GM19467 (cell line): ENCODE data around the gene SALL3.
"Not testable (repeated sequence)": the region's sequence is repeated elsewhere in the genome, so short reads cannot be mapped to it uniquely, and the experiment has no call there.

Experiments used
- ATAC-seq: cut with Tn5 transposase; IDR thresholded peaks from one replicate; pipeline ENCODE4 v1.9.1; 2021; ENCODE audit warnings: mild to moderate bottlenecking, moderate library complexity; ENCODE audit not compliant: unreplicated experiment

The SALL3 gene

DNA sequence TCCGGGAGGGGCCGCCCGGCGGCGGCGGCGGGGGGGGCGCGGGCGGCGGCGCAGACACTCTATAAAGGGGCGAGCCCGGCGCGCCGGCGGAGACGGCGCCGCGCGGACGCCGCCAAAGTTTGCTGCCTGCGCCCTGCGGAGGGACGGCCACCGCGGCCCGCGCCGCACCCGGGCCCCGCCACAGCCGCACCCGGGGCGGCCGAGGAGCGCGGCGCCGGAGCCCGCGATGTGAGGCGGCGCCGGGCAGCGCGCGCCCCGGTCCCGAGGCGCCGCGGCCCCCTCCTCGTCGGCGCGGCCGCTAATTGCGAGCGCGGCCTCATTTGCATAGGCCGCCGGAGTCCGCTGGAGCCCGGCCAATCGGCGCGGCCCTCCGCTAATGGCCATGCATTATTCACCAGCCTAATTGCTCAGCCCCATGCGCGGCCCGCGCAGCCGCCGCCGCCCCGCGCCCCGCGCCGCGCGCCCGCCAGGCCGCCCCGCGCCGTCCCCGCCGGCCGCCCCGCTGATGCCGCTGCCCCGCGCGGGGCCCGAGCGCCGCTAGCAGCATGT lies at the start of gene SALL3:
Gene SALL3, plus strand, starts transcription at position 89 of the 549 bp plus-strand sequence. Its CDS starts 457 bp downstream, at position 546.
- no peak for ATAC-seq

DNA sequence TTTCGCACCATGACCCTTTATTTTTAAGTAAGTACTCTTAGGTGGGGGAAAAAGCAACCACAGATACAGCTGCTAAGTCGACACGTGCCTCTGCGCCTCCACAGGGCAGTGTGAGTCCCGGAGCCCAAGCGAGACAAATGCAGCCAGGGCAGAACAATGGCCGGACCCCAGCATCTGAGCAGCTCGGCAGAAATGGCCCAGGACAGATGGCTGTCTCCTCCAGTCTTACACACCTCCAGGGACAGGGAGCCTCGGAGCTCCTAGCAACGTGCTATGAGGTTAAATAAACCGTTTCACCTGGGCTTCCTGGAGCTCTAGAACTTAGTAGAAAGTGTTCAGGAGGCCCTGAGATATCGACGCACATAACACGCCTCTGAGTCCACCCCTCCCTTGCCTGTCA lies 47.3 kb upstream of the SALL3 start:
- no peak for ATAC-seq

DNA sequence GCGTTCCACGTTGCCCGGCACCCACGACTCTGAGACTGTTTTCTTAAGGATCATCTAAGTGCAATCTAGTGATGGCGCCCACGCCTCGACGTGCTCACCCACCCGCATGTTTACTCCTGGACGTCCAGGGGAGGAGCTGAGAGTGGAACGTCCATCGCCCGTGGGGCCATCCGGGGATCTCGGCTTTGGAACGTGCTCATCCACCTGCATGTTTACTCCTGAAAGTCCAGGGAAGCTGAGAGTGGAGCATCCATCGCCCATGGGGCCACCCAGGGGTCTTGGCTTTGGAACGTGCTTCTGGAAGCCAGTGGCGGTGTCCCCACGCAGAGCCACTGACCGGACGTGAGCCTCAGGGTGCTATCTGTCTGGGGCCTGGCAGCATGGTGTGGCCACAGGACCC lies 45.6 kb upstream of the SALL3 start:
- ATAC-seq, result no peak

DNA sequence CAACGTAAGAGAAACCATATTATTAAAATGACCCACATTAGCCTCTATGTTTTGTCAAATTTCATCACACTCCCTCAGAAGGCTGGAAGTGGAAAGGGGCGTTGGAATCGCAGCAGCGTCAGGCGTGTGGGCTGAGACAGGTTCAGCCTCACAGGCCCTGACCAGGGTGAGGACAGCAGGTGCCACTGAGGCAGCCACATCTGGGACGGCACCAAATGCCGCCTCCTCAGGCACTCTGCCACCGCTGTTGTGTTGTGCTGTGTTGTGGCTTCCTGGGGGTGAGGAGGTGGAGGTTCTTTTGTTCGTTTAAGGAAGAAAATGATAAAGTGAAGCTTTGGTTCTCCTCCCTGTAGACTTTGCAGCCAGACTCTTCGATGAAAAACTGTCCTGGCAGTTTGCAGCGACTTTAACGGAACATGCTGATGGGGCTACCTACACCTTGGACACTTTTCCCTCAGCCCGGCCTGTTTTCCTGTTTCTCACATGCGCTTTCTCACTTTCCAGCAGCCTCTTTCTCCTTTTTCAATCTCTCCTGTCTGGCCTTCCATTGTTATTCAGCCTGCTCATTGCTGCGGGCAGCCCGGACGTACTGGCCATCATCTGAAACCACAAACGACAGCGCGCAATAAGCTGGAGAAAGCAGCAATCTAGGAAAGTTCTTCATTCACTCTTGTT lies 44.9 kb upstream of the SALL3 start:
- no peak for ATAC-seq

DNA sequence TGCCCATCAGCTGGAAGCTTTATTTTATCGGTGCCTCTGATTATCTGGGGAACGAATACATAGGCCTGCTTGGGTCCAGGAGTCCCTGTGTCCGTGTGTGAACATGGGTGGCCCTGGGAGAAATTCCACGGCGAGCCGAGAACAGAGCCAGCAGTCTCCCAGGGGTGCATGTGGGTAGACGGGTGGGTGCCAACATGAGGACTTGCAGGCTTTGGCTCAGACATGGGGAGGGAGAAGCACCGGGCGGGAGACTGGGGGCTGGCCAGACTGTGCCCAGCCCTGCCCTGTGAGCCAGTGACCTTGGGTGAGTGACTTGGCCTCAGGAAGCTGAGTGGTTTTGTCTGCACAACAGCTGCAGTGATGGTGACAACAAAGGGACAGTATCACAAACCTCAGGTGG lies 44.2 kb upstream of the SALL3 start:
- no peak for ATAC-seq

DNA sequence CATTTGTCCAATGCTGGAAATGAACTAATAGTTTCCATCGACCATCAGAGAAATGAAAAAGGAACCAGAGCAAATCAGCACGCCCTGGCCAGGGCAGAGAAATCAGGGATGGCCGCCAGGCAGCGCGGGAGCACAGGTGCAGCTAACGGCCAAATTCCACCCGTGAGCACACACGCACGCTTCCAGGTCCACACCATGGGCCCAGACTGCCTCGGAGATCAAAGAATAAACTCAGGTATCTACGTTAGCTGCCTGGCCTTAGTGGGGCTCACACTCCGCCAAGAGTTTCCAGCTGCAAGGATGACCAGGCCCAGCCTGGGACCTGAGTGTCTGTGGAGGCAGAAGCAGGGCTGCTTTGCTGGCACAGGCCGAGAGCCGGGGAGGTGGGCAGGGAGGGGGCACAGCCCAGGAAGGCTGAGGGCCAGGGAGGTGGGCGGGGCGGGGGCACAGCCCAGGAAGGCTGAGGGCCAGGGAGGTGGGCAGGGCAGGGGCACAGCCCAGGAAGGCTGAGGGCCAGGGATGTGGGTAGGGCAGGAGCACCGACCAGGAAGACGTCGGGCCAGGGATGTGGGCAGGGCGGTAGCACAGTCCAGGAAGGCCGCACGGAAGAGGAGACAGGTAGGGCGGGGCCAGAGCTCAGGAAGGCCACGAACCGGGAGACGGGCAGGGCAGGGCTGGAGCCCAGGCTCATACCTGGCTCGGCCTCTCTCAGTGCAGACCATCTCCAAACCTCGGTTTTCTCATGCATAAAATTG lies 43.2 kb upstream of the SALL3 start:
- ATAC-seq, result no peak

DNA sequence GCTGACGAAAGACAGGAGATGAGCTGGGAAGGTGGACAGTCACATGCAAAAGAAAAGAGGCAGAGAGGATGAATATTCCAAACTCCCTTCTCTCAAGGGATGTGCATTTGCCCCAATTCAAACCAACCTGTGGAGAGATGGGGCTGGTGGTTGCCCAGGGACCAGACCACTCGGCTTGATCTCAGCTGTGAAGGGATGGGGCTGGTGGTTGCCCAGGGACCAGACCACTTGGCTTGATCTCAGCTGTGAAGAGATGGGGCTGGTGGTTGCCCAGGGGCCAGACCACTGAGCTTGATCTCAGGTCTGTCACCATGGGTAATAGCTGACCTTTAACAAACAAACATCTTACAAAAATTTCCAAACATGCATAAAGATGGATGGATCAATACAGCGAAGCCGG lies 42.5 kb upstream of the SALL3 start:
- no peak for ATAC-seq

DNA sequence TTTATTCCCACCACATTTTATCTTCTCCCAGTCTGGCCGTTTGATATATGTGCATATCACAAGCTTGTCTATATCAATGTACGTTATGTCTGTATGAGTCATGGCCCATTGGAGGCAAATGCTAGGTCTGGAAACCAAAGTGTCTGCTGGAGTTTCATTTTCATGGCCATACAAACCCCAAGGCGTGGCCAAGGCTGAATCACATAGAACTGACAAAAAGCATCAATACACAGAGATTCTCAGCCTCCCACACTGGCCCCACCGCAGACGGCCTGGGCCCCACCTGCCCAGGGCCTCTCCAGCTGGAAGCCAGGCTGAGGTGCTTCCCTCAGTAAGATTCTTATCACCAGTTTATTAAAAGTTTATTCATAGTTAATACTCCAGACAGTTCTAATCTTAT lies 40.5 kb upstream of the SALL3 start:
- ATAC-seq, result no peak

DNA sequence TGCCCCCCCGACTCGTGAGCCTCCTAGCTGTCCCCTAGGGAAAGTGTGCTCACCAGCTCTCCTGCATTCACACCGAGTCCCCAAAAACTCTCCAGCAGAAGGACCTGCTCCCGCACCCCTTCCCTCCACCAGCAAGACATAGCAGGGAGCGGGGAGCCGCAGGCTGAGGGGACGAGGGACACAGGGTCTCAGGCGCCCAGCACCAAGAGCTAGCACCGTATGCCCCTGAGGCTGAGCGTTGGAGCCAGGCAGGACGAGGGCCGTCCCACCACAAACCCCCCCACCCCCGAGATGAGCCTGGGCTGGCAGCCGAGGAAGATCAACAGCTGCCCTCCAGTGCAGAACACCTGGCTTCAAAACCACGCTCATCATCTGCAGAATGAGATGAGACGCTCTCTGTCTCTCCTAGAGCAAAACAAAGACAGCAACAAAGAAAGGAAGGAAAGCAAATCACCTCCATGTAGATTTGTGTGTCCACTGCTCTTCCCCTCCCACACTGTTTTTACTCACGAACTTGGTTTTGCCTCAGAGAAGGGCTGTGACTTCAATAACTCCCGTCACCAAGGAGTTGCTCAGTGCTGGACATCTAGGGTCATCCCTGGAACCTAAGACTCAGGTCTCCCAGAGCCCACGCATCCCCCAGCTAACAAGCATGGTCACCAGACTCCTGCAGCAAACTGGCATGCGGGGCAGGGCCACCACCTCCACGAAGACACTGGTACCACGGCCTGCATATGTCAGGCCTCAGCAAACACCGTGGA lies 39.7 kb upstream of the SALL3 start:
- ATAC-seq, result no peak

DNA sequence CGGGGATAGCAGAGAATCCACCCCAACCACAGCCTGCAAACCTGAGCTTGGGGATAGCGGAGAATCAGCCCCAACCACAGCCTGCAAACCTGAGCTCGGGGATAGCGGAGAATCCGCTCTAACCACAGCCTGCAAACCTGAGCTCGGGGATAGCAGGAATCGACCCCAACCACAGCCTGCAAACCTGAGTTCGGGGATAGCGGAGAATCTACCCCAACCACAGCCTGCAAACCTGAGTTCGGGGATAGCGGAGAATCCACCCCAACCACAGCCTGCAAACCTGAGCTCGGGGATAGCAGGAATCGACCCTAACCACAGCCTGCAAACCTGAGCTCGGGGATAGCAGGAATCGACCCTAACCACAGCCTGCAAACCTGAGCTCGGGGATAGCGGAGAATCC lies 37.4 kb upstream of the SALL3 start:
- not testable (repeated sequence) for ATAC-seq

DNA sequence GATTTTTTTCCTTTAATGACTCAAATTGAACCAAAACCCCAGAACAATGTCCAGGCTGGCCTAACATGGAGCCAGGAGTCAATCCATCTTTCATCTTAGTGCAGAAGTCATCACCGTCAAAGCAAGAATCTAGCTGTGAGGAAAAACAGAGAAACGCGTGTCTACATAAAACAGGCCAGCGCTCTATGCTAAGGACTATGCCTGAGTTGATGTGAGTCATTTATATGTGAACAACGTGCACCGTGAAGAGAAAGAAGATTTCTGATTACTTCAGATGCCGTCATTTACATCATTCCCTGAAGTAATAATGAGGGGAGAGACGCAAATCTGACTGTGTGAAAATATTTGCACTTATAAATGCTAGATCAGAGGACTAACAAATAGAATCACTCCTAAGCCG lies 34.0 kb upstream of the SALL3 start:
- no peak for ATAC-seq

DNA sequence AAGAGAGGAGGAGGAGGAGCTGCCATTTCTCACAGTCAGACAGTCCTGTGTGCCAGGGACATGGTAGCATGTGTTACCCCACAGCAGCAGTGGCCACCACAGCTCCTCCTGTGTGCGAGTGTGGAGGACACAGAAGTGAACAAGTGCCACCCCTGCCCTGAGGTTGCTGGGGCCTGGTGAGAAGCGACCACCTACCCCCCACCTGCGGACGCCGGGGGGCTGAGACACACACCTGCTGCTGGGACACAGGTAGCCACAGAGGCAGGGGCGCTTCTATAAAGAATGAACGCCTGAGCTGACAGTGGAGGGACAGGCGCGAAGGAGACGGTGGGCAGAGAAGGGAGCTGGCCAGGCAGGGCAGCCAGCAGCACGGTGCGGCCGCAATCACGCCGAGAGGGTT lies 32.3 kb upstream of the SALL3 start:
- ATAC-seq, result no peak

DNA sequence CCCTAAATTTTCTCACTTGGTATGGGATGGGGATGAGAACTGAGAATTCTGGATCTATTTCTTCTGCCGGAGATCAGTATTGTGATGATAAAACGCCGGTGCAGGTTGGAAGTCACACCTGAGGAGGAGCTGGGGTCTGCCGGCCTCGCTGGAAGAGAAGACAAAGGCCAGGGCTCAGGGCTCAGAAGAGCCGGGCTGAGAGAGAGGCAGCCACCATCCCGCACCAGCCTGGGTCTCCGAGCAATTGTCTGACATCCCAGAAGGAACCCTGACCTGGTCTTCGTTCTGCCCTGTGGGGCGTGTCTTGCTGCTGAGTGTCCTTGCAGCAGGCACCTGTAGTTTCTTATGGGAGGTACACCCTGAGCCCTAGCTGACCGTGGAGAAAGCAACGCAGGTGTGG lies 31.4 kb upstream of the SALL3 start:
- ATAC-seq, result no peak

DNA sequence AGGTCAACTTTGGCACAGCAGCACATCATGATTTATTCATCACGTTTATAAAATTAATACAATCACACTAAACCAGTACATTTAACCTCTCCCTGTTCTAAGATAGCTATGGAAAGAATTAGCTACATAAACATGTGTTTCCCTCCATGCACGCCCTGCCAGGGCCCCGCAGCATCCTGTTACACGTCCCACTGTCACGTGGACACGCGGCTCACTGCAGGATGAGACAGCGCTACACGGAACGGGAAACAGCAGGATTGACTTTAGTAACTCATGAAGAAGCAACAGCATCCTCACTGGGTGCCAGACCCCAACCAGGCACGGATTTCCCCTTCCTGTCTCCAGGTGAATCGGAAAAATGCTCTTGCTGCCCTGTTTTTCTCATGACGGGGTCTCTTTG lies 30.9 kb upstream of the SALL3 start:
- no peak for ATAC-seq

DNA sequence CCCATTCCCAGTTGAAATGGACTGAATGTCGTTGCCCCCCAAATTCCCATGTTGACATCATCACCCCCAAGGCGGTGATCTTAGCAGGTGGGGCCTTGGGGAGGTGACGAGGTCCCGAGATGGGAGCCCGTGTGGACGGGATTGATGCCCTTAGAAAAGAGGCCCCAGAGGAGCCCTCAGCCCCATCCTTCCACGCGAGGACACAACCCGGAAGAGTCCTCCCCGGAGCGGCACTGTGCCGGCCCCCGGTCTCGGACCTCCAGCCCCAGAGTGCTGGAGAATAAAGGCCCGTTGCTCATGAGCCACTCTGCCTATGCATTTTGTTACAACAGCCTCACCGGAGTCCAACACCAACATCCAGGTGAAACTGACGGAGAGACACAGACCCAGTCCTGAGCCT lies 30.4 kb upstream of the SALL3 start:
- no peak for ATAC-seq

DNA sequence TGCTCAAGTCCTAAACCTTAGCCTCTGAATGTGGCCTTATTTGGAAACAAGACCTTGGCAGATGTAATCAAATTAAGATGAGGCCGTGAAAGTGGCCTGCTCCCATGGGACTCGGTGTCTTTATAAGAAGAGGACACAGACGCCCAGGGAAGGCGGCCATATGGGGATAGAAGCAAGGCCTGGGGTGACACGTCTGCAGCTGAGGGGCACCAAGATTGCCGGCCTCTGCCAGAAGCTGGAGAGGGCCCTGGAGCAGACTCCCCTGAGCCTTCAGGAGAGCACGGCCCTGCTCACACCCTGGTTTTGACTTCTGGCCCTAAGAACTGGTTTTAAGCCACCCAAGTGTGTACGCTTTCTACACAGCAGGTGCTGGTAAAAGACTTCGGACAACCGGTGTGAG lies 29.2 kb upstream of the SALL3 start:
- ATAC-seq, result no peak

DNA sequence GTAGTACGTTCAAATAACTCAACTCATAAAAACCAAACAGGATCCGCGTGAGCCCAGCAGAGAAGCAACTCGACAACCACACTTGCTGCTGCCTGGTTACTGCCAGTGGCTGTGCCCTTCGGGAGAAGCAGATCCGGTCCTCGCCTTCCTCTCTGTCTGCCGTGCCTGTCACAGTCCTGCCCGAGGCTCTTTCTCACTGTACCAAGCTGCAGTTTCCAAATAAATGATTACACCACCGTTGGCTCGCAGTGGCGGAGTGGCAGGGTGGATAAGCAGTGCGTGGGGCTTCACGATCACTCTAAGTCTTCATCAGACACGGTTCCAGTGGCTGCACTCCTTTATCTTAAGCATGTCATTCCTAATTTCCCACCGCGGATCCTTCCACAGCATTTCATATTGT lies 26.1 kb upstream of the SALL3 start:
- no peak for ATAC-seq

DNA sequence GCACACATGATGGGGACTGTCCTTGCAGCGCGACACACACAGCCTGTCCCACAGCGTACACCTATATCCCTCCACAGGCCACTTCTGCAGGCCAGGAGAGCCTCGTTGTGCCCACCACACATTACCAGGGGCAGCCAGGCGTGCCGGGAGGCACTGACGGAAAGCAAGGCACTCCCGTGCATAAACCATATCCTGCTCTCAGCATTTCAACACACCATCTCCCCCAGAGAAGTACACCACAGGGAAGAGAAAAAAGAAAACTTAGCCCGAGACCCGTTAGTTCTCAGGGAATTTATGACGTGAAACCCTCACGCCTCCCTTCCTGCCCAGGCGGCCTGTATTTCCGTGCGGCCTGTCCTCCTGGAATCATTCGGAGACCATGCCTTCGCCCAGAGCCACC lies 24.6 kb upstream of the SALL3 start:
- no peak for ATAC-seq

DNA sequence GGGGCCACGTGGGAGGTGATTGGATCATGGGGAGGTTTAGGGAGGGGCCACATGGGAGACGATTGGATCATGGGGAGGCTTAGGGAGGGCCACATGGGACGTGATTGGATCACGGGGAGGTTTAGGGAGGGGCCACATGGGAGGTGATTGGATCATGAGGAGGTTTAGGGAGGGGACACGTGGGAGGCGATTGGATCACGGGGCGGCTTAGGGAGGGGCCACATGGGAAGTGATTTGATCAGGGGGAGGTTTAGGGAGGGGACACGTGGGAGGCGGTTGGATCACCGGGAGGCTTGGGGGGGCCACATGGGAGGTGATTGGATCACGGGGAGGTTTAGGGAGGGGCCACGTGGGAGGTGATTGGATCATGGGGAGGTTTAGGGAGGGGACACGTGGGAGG lies 22.5 kb upstream of the SALL3 start:
- no peak for ATAC-seq

DNA sequence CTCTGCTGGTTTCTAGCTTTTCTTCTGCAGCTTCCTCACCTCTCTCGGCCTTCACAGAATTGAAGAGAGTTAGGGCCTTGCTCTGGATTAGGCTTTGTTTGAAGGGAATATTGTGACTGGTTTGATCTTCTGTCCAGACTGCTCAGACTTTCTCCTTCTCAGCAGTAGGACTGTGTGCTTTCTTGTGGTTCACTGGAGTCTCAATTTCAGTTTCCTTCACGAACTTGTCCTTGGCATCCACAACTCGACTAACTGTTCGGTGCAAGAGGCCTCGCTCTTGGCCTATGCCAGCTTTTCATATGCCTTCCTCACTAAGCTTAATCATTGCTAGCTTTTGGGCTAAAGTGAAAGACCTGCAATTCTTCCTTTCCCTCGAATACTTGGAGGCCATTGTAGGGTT lies 18.9 kb upstream of the SALL3 start:
- ATAC-seq, result no peak

DNA sequence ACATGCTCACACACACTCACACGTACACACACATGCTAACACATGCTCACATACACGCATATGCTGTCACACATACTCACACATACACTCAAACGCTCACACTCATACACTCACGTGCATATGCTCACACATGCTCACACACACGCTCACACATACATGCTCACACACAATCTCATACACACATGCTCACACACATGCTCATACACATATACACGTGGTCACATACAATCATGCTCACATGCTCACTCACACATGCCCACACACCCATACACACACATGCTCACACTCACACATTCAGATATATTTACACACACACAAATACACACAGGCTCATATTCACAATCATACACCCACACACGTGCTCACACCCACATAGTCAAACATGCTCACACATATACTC lies 17.5 kb upstream of the SALL3 start:
- ATAC-seq, result no peak

DNA sequence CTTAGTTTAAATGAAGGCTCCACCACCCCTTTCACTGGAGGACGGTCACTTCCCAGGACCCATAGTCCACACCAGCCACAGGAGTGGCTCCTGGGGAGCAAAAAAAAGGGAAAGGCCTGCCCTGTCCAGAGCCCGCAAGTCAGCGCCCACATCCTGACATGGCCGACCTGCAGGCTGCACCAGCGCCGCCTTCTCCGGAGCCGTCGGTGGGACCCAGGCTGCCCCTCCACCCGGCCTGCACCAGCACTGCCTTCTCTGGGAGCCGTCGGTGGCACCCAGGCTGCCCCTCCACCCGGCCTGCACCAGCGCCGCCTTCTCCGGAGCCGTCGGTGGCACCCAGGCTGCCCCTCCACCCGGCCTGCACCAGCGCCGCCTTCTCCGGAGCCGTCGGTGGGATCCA lies 14.9 kb upstream of the SALL3 start:
- not testable (repeated sequence) for ATAC-seq
